ENCODE results near the gene KCNMA1. TPM values are rescaled to one million over a fixed set of nuclear protein-coding genes. Genes with fewer than 3 reads are reported as not detected.

Gene KCNMA1
- total RNA-seq, 3 donors from 2014 or later (not counting 1 experiment from before 2014, with no cell fraction given), result 0.40 to 1.8 (median 0.63) TPM

DNA sequence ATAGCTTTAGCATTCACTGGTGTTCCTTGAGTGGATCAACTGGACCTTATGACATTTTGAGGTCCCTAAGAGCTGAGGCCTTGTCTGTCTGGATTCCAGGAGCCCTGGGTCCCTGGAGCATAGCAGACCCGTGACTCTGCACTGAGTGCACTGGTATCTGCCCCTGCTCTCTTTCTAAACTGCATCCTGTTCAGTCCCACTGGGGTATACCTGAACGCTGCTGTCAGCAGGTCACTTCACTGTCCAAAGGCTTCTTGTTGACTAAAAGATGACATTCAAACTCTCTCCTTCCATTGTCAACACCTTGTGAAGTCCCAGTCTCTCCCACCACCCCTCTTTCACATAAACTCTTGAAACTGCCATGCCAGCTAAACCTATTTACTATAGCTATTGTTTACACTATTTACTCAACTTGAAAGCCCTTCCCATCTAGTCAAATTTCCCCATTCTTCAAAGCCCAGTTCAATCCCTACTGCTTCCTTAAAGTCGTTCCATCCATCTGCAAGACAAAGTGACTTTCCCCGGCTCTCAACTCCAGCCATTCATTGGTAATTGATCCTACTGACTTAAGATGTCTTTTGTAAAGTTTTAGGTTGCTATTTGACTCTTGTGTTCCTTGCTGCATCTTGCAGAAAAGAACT, 523.3 kb downstream of the KCNMA1 start:
- Mint-ChIP-seq H3K9me3 (no peaks in the 10 kb centered on the region), H3K36me3 (no peaks in the 10 kb centered on the region), H3K4me1 (no peaks in the 10 kb centered on the region), H3K4me3 (no peak overlapping the region), H3K27ac (no peak overlapping the region), H3K27me3 (ENCODE audit: low read depth in 2 of 2) (peaks cover 0 to 7% of the 10 kb centered on the region in 2 donors)
- Histone ChIP-seq H3K9me3 (ENCODE audit: control insufficient read depth, insufficient read depth, low read length) (no peaks in the 10 kb centered on the region), H3K36me3 (ENCODE audit: control insufficient read depth, insufficient read depth, low read length) (no peaks in the 10 kb centered on the region), H3K4me3 (ENCODE audit: low read length) (no peak overlapping the region), H3K27ac (ENCODE audit: low read length) (no peak overlapping the region), H3K27me3 (ENCODE audit: control insufficient read depth, insufficient read depth, low read length) (no peaks in the 10 kb centered on the region), H3K4me1 (ENCODE audit: control insufficient read depth, insufficient read depth, low read length) (no peaks in the 10 kb centered on the region)
- 76% methylated on average over 4 of the region's 4 CpGs for WGBS (ENCODE audit: insufficient coverage)
- DNase-seq (no peak), ATAC-seq (no peak)
- TF ChIP-seq, protein P1, sequence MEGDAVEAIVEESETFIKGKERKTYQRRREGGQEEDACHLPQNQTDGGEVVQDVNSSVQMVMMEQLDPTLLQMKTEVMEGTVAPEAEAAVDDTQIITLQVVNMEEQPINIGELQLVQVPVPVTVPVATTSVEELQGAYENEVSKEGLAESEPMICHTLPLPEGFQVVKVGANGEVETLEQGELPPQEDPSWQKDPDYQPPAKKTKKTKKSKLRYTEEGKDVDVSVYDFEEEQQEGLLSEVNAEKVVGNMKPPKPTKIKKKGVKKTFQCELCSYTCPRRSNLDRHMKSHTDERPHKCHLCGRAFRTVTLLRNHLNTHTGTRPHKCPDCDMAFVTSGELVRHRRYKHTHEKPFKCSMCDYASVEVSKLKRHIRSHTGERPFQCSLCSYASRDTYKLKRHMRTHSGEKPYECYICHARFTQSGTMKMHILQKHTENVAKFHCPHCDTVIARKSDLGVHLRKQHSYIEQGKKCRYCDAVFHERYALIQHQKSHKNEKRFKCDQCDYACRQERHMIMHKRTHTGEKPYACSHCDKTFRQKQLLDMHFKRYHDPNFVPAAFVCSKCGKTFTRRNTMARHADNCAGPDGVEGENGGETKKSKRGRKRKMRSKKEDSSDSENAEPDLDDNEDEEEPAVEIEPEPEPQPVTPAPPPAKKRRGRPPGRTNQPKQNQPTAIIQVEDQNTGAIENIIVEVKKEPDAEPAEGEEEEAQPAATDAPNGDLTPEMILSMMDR (IDR thresholded peaks at IDR 0.05), result no peak
- intact Hi-C loops (cut with micrococcal nuclease), result loop anchor here (5.0 kb wide), 2 partner anchors 77 to 132 kb away; no protein-coding TSS in a partner anchor

- Histone ChIP-seq H3K9me3 (ENCODE audit: control insufficient read depth, insufficient read depth, low read length) (no peaks in the 10 kb centered on the region), H3K27ac (ENCODE audit: low read length) (no peak overlapping the region), H3K36me3 (ENCODE audit: control insufficient read depth, insufficient read depth, low read length) (no peaks in the 10 kb centered on the region), H3K27me3 (ENCODE audit: control insufficient read depth, insufficient read depth, low read length) (no peaks in the 10 kb centered on the region), H3K4me3 (ENCODE audit: low read length) (no peak overlapping the region), H3K4me1 (ENCODE audit: control insufficient read depth, insufficient read depth, low read length) (no peaks in the 10 kb centered on the region)
- H3K4me1 Mint-ChIP-seq, result no peaks in the 10 kb centered on the region
- DNase-seq, result peak in 1 of 2 donors; percentile 57
- intact Hi-C loops (cut with micrococcal nuclease), result loop anchor here (5.0 kb wide), 2 partner anchors 75 to 130 kb away; no protein-coding TSS in a partner anchor
- TF ChIP-seq, protein P1 (IDR thresholded peaks at IDR 0.05), result peak; percentile 84
- H3K36me3 Mint-ChIP-seq, result no peaks in the 10 kb centered on the region
- 55% methylated on average over 11 of the region's 12 CpGs for WGBS (ENCODE audit: insufficient coverage)
- H3K4me3 Mint-ChIP-seq, result no peak overlapping the region
- peaks cover 0 to 4% of the 10 kb centered on the region in 2 donors for H3K27me3 Mint-ChIP-seq (ENCODE audit: low read depth in 2 of 2)
- peak; percentile 54 to 77 (median 62) for ATAC-seq
- H3K27ac Mint-ChIP-seq, result no peak overlapping the region
- no peaks in the 10 kb centered on the region for H3K9me3 Mint-ChIP-seq
These were observed 525.7 kb downstream of the KCNMA1 start for GRCh38 chr10:77111611-77112550.

GRCh38 chr10:77110757-77111156, 526.9 kb downstream of the KCNMA1 start:
- DNase-seq (no peak), ATAC-seq (no peak)
- Mint-ChIP-seq H3K36me3 (no peaks in the 10 kb centered on the region), H3K9me3 (no peaks in the 10 kb centered on the region), H3K27me3 (ENCODE audit: low read depth in 2 of 2) (peaks cover 0 to 4% of the 10 kb centered on the region in 2 donors), H3K27ac (no peak overlapping the region), H3K4me1 (no peaks in the 10 kb centered on the region), H3K4me3 (no peak overlapping the region)
- Histone ChIP-seq H3K4me3 (ENCODE audit: low read length) (no peak overlapping the region), H3K36me3 (ENCODE audit: control insufficient read depth, insufficient read depth, low read length) (no peaks in the 10 kb centered on the region), H3K9me3 (ENCODE audit: control insufficient read depth, insufficient read depth, low read length) (no peaks in the 10 kb centered on the region), H3K4me1 (ENCODE audit: control insufficient read depth, insufficient read depth, low read length) (no peaks in the 10 kb centered on the region), H3K27ac (ENCODE audit: low read length) (no peak overlapping the region), H3K27me3 (ENCODE audit: control insufficient read depth, insufficient read depth, low read length) (no peaks in the 10 kb centered on the region)
- intact Hi-C loops (cut with micrococcal nuclease), result loop anchor here (5.0 kb wide), 2 partner anchors 73 to 128 kb away; no protein-coding TSS in a partner anchor
- TF ChIP-seq, protein P1 (IDR thresholded peaks at IDR 0.05), result no peak
- 84% methylated on average over 3 of the region's 4 CpGs for WGBS (ENCODE audit: insufficient coverage)
